Liver (tissue), 9 donors: Measurements from ENCODE around the gene FRMD4A. TPM values are rescaled to one million over a fixed set of nuclear protein-coding genes. Genes with fewer than 3 reads are reported as not detected.

Source experiments
- DNase-seq: peaks from one replicate; pipeline ENCODE4 v3.0.0-alpha.2; 2017; ENCODE audit warnings: low spot score
- H3K27ac ChIP-seq, 2 donors: one replicate each; pipeline ENCODE4 v1.7.0; 2013; ENCODE audit warnings: inconsistent platforms in 2 of 2, low read length in 2 of 2, control low read depth in 1 of 2, low read depth in 1 of 2, mild to moderate bottlenecking in 1 of 2
- H3K27me3 ChIP-seq, 4 donors: one replicate each; pipeline versions ENCODE4 v1.6.1 to v1.7.0; 2013; ENCODE audit warnings: low read length in 3 of 4, inconsistent platforms in 1 of 4, mild to moderate bottlenecking in 1 of 4, moderate library complexity in 1 of 4; ENCODE audit not compliant: control insufficient read depth in 4 of 4, insufficient read depth in 4 of 4
- H3K36me3 ChIP-seq, 4 donors: one replicate each; pipeline versions ENCODE4 v1.6.1 to v1.7.0; 2013; ENCODE audit warnings: low read length in 3 of 4, mild to moderate bottlenecking in 3 of 4, low read depth in 1 of 4, moderate library complexity in 1 of 4; ENCODE audit not compliant: control insufficient read depth in 4 of 4, insufficient read depth in 3 of 4
- H3K4me1 ChIP-seq, 4 donors: one replicate each; pipeline versions ENCODE4 v1.6.1 to v1.7.0; 2013; ENCODE audit warnings: low read length in 3 of 4, mild to moderate bottlenecking in 3 of 4, moderate library complexity in 1 of 4; ENCODE audit not compliant: control insufficient read depth in 4 of 4, insufficient read depth in 4 of 4
- H3K4me3 ChIP-seq, 3 donors: one replicate each; pipeline versions ENCODE4 v1.6.1 to v1.7.0; 2013; ENCODE audit warnings: low read length in 3 of 3, control low read depth in 1 of 3, low read depth in 1 of 3, mild to moderate bottlenecking in 1 of 3
- H3K9ac ChIP-seq, 2 donors: one replicate each; pipeline ENCODE4 v1.7.0; 2013; ENCODE audit warnings: low read length in 2 of 2, mild to moderate bottlenecking in 2 of 2, moderate library complexity in 2 of 2, control low read depth in 1 of 2, low read depth in 1 of 2
- H3K9me3 ChIP-seq, 4 donors: one replicate each; pipeline versions ENCODE4 v1.6.1 to v1.7.0; 2013; ENCODE audit warnings: low read length in 3 of 4; ENCODE audit not compliant: control insufficient read depth in 4 of 4
- EGR1 ChIP-seq, 2 donors: IDR thresholded peaks; 2 replicates each; pipeline ENCODE4 v1.6.1; 2016 to 2018; ENCODE audit warnings: antibody characterized with exemption in 2 of 2, low read depth in 2 of 2
- FOXA1 ChIP-seq: IDR thresholded peaks from 2 replicates; pipeline ENCODE4 v1.6.1; 2016; ENCODE audit warnings: antibody characterized with exemption
- FOXA2 ChIP-seq: IDR thresholded peaks from 2 replicates; pipeline ENCODE4 v1.6.1; 2016; ENCODE audit warnings: antibody characterized with exemption
- GABPA ChIP-seq, 2 donors: IDR thresholded peaks in 1 of 2; conservative IDR thresholded peaks in 1 of 2; 2 replicates each; pipeline ENCODE4 v1.6.1; 2016; ENCODE audit warnings: antibody characterized with exemption in 2 of 2, mild to moderate bottlenecking in 1 of 2, moderate library complexity in 1 of 2
- HNF4A ChIP-seq, 2 donors: conservative IDR thresholded peaks; 2 replicates each; pipeline ENCODE4 v1.6.1; 2016; ENCODE audit warnings: antibody characterized with exemption in 2 of 2, mild to moderate bottlenecking in 2 of 2
- HNF4G ChIP-seq: IDR thresholded peaks from 2 replicates; pipeline ENCODE4 v1.6.1; 2016; ENCODE audit warnings: antibody characterized with exemption
- JUND ChIP-seq, 2 donors: IDR thresholded peaks; 2 replicates each; pipeline ENCODE4 v1.6.1; 2016; ENCODE audit warnings: antibody characterized with exemption in 2 of 2
- NR2F2 ChIP-seq: IDR thresholded peaks from 2 replicates; pipeline ENCODE4 v1.6.1; 2016; ENCODE audit warnings: antibody characterized with exemption
- RAD21 ChIP-seq, 2 donors: IDR thresholded peaks; 2 replicates each; pipeline ENCODE4 v1.6.1; 2016; ENCODE audit warnings: antibody characterized with exemption in 2 of 2, mild to moderate bottlenecking in 2 of 2
- REST ChIP-seq: IDR thresholded peaks from 2 replicates; pipeline ENCODE4 v1.6.1; 2016; ENCODE audit warnings: antibody characterized with exemption, mild to moderate bottlenecking
- RXRA ChIP-seq, 2 donors: IDR thresholded peaks; 2 replicates each; pipeline ENCODE4 v1.6.1; 2017 to 2018; ENCODE audit warnings: antibody characterized with exemption in 2 of 2, mild to moderate bottlenecking in 1 of 2
- SP1 ChIP-seq: IDR thresholded peaks from 2 replicates; pipeline ENCODE4 v1.6.1; 2018; ENCODE audit warnings: antibody characterized with exemption, mild to moderate bottlenecking
- TAF1 ChIP-seq: conservative IDR thresholded peaks from 2 replicates; pipeline ENCODE4 v1.6.1; 2016; ENCODE audit warnings: antibody characterized with exemption, mild to moderate bottlenecking
- YY1 ChIP-seq: IDR thresholded peaks from 2 replicates; pipeline ENCODE4 v1.6.1; 2016; ENCODE audit warnings: antibody characterized with exemption, mild to moderate bottlenecking
- WGBS: extraction: QIAGEN DNeasy Blood & Tissue Kit; methylation state at CpG from one replicate; pipeline ENCODE4 v1.1.7; 2013; 5-methylcytosine and 5-hydroxymethylcytosine counted together
- polyA plus RNA-seq, 2 donors: library from polyadenylated mRNA; stranded (reverse) in 1 of 2; unstranded in 1 of 2; fragments of 200-250 nt in 1 of 2; fragments of >200 nt in 1 of 2; fragmentation: Nextera tagmentation in 1 of 2; extraction: Ambion mirVana in 1 of 2; gene quantifications; one replicate each; pipeline versions ENCODE4 v1.2.1 to v1.2.3, GENCODE V29; 2013 to 2015
- total RNA-seq, 2 donors: library from RNA; depleted of rRNA; stranded (reverse); fragments of >200 nt; gene quantifications; one replicate each; pipeline ENCODE4 v1.2.3, GENCODE V29; 2014
- TF ChIP-seq, protein P1 (sequence below): IDR thresholded peaks from 2 replicates; pipeline ENCODE4 v1.6.1; 2016; ENCODE audit warnings: antibody characterized with exemption
- TF ChIP-seq, protein P2 (sequence below): IDR thresholded peaks from 2 replicates; pipeline ENCODE4 v1.6.1; 2016; ENCODE audit warnings: antibody characterized with exemption
- TF ChIP-seq, protein P3 (sequence below): fragments of 150-350 bp; IDR thresholded peaks from 2 replicates; pipeline ENCODE4 v1.5.1; 2017; ENCODE audit warnings: improper control_type of control experiment, low read depth, low read length; ENCODE audit not compliant: missing input control
- donor health status: healthy.
- donor health status: healthy.
- donor health status: healthy.
- donor health status: healthy.
- donor health status: healthy.

The FRMD4A gene
- total and polyA plus RNA-seq, 4 donors = 8.2 to 34.3 (median 13.1) TPM

DNA sequence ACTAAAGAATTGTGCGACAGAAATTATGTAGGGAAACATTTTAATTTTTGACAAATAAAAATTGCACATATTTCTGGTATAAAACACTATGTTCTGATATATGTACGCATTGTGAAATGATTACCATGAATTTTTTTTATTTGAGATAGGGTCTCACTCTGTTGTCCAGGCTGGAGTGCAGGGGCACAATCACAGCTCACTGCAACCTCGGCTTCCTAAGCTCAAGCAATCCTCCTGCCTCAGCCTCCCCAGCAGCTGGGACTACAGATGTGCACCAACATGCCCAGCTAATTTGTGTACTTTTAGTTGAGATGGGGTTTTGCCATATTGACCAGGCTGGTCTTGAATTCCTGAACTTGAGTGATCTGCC, 149.2 kb downstream of the FRMD4A start:
- 73% methylated on average over 3 of the region's 3 CpGs for WGBS
- H3K36me3 ChIP-seq = no peaks in the 10 kb centered on the region
- TF ChIP-seq, protein P1, sequence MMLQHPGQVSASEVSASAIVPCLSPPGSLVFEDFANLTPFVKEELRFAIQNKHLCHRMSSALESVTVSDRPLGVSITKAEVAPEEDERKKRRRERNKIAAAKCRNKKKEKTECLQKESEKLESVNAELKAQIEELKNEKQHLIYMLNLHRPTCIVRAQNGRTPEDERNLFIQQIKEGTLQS = no peak
- TF ChIP-seq FOXA1 = no peak
- no peak for TF ChIP-seq TAF1
- no peak for TF ChIP-seq YY1
- TF ChIP-seq JUND (IDR thresholded peaks at IDR 0.05) = no peak
- TF ChIP-seq HNF4A (conservative IDR thresholded peaks at IDR 0.05) = no peak
- TF ChIP-seq, protein P2, sequence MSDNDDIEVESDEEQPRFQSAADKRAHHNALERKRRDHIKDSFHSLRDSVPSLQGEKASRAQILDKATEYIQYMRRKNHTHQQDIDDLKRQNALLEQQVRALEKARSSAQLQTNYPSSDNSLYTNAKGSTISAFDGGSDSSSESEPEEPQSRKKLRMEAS = no peak
- TF ChIP-seq RAD21 (IDR thresholded peaks at IDR 0.05) = no peak
- no peak for TF ChIP-seq EGR1 (IDR thresholded peaks at IDR 0.05; ENCODE audit: low read depth in 2 of 2)
- no peak for TF ChIP-seq GABPA (IDR thresholded peaks at IDR 0.05 in 1 of 2, conservative IDR thresholded peaks at IDR 0.05 in 1 of 2)
- no peak for TF ChIP-seq NR2F2
- no peaks in the 10 kb centered on the region for H3K4me1 ChIP-seq
- no peaks in the 10 kb centered on the region for H3K9me3 ChIP-seq
- H3K27me3 ChIP-seq = peaks cover 0 to 9% (median 0%) of the 10 kb centered on the region in 4 donors
- DNase-seq = no peak
- H3K9ac ChIP-seq = no peak overlapping the region
- no peak overlapping the region for H3K4me3 ChIP-seq
- no peak overlapping the region for H3K27ac ChIP-seq

GRCh38 chr10:14180911-14181566, 149.7 kb downstream of the FRMD4A start:
- H3K36me3 ChIP-seq = no peaks in the 10 kb centered on the region
- no peak overlapping the region for H3K9ac ChIP-seq
- no peaks in the 10 kb centered on the region for H3K4me1 ChIP-seq
- H3K27ac ChIP-seq = no peak overlapping the region
- peaks cover 0 to 9% (median 0%) of the 10 kb centered on the region in 4 donors for H3K27me3 ChIP-seq
- 34% methylated on average over 13 of the region's 13 CpGs for WGBS
- no peak for DNase-seq
- no peaks in the 10 kb centered on the region for H3K9me3 ChIP-seq
- H3K4me3 ChIP-seq = no peak overlapping the region
- TF ChIP-seq JUND (IDR thresholded peaks at IDR 0.05) (no peak), SP1 (no peak), GABPA (IDR thresholded peaks at IDR 0.05 in 1 of 2, conservative IDR thresholded peaks at IDR 0.05 in 1 of 2) (no peak), TAF1 (no peak), YY1 (no peak), EGR1 (IDR thresholded peaks at IDR 0.05; ENCODE audit: low read depth in 2 of 2) (no peak), FOXA2 (no peak), HNF4G (no peak), HNF4A (conservative IDR thresholded peaks at IDR 0.05) (no peak), RXRA (IDR thresholded peaks at IDR 0.05) (no peak), RAD21 (IDR thresholded peaks at IDR 0.05) (no peak), FOXA1 (no peak), NR2F2 (no peak), REST (no peak)
- TF ChIP-seq, protein P2 = no peak
- TF ChIP-seq, protein P3, sequence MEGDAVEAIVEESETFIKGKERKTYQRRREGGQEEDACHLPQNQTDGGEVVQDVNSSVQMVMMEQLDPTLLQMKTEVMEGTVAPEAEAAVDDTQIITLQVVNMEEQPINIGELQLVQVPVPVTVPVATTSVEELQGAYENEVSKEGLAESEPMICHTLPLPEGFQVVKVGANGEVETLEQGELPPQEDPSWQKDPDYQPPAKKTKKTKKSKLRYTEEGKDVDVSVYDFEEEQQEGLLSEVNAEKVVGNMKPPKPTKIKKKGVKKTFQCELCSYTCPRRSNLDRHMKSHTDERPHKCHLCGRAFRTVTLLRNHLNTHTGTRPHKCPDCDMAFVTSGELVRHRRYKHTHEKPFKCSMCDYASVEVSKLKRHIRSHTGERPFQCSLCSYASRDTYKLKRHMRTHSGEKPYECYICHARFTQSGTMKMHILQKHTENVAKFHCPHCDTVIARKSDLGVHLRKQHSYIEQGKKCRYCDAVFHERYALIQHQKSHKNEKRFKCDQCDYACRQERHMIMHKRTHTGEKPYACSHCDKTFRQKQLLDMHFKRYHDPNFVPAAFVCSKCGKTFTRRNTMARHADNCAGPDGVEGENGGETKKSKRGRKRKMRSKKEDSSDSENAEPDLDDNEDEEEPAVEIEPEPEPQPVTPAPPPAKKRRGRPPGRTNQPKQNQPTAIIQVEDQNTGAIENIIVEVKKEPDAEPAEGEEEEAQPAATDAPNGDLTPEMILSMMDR = no peak
- TF ChIP-seq, protein P1 = no peak
